HG02885 (cell line): ENCODE results near the gene SNX18.

Experiments used
- ATAC-seq: cut with Tn5 transposase; IDR thresholded peaks from one replicate; pipeline ENCODE4 v1.9.1; 2021; ENCODE audit warnings: mild to moderate bottlenecking; ENCODE audit not compliant: unreplicated experiment, poor library complexity

Gene SNX18

DNA sequence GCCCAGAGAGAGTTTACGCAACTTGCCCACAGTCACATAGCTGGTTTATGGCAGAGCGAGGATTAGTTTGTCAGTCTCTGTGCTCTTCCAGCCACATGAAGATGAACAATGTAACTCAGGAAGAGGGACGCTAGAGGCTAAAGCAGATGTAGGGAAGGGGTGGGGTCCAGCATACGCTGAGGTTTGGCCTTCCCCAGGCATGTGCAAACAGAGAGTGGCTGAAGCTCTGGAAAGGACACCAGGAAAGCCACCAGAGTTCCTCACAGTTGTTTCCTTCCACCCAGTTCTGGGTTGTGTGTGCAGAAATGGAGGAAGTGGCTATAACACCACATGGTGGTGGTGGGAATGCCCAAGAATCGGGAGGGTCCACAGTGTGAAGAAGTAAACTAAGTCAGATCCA lies 60.0 kb downstream of the SNX18 start:
- no peak for ATAC-seq

DNA sequence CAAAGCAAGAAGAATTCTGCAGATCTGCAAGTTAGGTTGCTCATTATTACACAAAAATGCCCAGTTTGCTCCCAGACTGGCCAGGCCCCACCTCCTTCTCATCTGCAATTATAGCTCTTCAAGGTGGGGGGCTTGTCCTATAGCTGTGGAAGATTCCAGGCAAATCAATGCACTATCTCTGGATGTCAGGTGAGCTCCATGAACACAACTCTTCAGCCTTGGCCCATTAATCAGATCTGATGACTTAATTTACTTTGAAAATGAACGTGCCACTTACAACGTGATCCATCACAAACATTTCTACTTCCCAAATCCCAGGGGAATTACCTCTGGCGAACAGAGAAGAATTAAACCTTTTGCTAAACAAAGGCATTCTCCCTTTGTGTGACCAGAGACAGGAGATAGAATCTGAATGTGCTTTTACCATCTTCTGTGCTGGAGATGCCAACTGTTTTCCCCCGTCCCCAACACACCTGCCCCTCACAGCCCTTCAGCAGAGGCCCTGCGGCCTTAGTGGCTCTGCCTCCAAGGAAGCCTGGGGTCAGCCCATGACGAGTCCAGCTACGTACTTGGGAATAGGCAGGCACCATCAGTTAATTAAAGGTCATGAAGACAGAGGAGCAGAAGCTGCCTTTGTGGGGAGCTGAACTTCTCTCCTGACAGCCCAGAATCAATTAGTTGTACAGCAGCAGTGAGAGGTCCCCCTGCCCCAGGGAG lies 60.5 kb downstream of the SNX18 start:
- no peak for ATAC-seq

DNA sequence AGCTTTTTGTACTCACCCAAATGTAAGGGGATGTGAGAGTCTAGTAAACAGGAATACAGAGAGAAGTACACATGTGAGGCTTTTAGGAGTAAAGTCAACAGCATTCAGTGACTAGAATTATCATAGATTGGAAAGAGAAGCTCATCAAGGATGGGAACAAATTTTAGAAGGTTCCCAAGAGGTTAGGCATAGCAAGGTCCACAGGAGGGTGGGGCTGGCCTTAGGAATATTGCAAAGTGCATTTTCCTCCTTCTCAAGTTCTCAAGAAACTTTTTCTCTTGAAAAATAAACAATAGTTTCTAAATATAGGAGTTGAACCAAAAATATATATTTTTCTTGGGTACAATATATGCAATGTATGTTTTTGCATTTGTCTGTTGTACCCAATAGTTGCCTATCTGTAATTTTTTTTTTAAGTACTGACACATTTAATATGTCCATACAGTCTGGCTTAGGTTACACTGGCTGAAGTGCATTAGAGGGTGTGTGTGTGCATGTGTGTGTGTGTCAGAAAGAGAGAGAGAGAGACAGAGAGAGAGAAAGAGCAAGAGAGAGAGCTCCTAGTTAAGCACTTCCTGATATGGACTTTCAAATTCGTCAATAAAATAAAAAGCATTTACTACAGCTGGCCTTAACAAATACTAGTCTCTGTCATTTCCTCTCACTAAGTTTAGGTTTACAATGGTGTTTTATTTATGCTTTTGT lies 62.2 kb downstream of the SNX18 start:
- no peak for ATAC-seq

DNA sequence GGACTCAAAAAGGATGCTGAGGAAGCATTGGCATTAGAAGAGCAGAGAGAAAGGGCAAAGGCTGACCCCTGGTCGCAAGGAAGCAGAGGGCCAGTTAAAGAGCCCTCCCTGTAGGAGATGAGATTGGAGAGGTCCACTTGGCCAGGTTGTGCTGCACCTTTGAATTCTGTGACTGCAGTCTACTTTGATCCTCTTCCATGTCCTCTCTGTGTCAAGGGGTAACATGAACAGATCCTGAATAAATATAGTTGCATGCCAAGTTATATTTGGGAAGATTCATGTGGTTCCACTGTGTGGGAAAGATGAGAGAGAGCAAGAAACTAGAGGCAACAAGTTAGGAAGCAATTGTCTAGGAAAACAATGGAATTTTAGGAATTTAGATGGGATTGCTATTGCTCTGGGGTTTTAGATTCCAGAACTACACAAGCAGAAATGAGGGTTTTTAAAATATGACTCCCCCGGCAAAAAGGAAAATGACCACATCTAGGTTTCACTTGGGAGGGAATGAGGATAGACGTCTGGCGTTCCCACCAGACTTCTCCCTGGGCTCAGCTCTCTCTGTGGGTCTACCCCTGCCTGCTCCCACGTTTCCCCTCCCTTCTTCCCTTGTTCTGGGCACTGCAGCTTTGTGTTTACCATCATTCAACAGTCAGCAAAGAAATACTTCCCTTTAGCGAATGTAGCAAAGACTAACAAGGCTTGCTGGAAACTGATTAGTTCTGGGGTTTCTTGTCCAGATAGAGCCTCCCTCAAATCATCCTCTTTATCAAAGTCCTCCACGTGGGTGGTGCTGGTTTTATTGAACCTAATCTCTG lies 63.6 kb downstream of the SNX18 start:
- no peak for ATAC-seq

DNA sequence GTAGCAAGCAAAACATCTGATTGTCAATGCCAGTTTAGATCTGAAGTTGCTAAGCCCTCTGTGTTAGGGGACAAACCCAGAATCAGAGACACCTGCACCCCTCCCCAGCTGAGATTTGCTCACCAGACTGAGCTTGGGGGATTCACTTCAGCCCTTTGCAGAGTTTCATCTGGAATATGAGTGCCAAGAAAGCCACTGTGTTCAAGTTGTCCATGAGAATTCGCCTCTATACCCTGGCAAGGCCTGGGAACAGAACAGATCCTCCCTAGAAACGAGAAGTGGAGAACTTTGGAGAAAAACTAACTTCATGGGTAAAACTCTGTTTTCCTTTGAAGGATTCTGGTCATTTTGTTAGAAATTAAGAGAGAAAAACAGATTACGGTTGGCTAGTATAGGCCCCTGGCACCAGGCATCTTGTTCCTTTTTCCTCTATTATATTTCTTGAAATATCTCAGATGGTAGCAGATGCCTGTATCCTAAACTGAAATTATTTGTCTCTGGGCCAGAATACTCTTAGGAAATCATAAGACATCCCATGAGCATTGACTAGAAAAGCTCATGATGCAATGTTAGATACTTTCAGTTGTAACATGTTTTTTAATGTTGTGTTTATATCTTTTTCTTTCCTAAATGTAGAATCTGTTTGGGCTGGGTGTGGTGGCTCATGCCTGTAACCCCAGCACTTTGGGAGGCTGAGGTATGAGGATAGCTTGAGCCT lies 64.4 kb downstream of the SNX18 start:
- no peak for ATAC-seq

DNA sequence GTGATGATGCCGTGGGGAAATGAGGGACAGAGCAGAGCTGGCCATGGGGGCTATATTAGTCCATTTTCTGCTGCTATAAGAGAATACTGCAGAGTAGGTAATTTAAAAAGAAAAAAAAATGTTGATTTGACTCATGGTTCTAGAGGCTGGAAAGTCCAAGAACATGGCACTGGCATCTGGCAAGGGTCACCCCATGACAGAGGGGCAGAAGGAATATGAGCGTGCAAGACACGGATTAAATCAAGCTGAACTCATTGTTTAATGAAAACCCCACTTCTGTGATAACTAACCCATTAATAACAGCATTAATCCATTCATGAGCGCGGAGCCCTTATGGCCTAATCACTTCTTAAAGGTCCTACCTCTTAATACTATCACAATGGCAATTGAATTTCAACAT lies 68.8 kb downstream of the SNX18 start:
- no peak for ATAC-seq

DNA sequence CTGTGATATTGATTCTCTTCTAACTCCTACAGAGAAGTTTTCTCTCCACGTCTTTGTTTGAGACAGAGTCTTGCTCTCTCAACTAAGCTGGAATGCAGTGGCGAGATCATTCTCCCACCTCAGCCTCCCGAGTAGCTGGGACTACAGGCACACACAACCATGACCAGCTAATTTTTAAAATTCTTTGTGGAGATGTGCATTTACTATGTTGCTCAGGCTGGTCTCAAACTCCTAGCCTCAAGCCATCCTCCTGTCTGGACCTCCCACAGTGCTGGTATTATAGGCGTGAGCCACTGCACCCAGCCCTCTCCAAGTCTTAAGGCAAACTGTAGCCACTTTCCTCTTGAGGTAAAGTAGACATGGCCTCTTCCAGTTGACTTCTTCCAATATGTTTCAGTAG lies 72.2 kb downstream of the SNX18 start:
- ATAC-seq, result no peak

DNA sequence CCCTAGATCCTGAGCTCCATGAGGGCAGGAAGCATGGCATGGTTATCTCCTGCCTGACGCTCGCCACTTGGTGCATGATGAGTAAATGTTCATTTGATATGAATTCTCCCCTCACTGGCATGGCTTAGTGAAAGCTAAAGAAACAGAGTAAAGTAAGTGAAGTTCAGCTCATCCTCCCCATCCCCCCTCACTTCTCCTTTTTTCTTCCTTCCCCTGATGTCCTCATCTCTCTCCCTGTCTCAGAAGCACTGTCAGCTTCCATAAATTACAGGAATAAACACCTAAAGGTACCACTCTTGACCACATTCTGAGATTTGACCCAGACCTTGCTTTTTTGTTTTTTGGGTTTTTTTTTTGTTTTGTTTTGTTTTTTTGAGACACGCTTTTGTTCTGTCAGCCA lies 73.3 kb downstream of the SNX18 start:
- ATAC-seq, result no peak

DNA sequence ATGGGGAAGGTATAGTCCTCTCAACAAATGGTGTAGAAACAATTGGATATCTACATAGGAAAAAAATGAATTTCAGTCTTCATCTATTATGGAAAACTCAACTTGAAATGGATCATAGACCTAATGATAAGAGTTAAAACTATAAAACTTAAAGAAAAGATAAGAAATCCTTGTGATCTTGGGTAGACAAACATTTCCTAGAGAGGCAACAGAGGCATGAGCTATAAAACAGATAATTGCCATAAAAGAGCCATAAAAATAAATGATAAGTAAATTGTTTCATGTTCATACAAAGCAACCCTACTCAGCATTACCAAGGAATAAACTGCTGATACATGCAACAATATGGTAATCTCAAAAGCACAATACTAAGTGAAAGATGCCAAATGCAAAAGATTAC lies 76.2 kb downstream of the SNX18 start:
- ATAC-seq, result no peak

DNA sequence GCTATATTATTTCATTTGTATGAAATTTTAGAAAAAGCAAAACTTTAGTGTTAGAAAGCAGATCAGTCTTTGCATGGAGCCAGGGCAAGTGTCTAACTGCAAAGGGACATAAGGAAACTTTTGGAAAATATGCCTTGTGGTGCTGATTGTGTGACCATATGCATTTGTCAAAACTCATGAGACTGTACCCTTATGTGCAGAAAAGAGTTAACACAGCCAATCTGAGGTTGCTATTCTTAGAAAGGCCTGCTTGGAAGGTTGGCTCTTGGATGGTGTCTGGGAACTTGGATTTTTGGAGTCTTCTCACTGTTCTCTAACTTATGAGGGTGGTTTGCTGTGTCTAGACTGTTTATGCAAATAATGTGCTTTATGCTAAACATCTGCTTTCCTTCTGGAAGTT lies 76.6 kb downstream of the SNX18 start:
- ATAC-seq, result no peak

DNA sequence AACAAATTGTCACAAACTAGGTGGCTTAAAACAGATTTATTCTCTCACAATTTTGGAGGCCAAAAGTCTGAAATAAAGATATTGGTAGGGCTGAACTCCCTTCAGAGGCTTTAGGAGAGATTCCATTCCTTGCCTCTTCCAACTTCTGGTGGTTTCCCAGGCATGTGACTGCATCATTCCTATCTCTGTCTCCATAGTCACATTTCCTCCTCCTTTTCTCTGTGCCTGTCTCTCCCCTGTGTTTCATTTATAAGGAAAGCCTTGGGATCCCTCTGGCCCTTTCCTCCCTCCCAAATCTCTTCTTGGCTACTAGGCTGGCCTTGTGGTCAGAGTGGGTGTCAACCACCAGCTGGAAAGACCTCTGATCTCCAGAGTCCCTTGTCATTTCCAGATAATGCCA lies 78.2 kb downstream of the SNX18 start:
- ATAC-seq, result no peak
